Measurements from ENCODE around the gene NDFIP2. TPM values are rescaled to one million over a fixed set of nuclear protein-coding genes. Genes with fewer than 3 reads are reported as not detected.

The NDFIP2 gene
- total RNA-seq, 1 donor from 2014 or later: 26.9 TPM

- DNase-seq (ENCODE audit: low spot score): no peak
- intact Hi-C loops (cut with DNase I): loop anchor here (5.0 kb wide), 1 partner anchor 36 kb away; no protein-coding TSS in a partner anchor
Measured at GRCh38 chr13:79528356-79528755, 47.4 kb downstream of the NDFIP2 start.

- no peak for DNase-seq (ENCODE audit: low spot score)
- intact Hi-C loops (cut with DNase I): loop anchor here (5.0 kb wide), 1 partner anchor 36 kb away; no protein-coding TSS in a partner anchor
Measured at GRCh38 chr13:79528759-79529191, 47.8 kb downstream of the NDFIP2 start.

- no peak for DNase-seq (ENCODE audit: low spot score)
- intact Hi-C loops (cut with DNase I): loop anchor here (5.0 kb wide), 1 partner anchor 38 kb away; no protein-coding TSS in a partner anchor
Measured at GRCh38 chr13:79529817-79530216, 48.9 kb downstream of the NDFIP2 start.

- intact Hi-C loops (cut with DNase I): no loop called here
- DNase-seq (ENCODE audit: low spot score): no peak
Measured at GRCh38 chr13:79530270-79530669, 49.3 kb downstream of the NDFIP2 start.

- DNase-seq (ENCODE audit: low spot score): no peak
- intact Hi-C loops (cut with DNase I): no loop called here
Measured at GRCh38 chr13:79531542-79532254, 50.7 kb downstream of the NDFIP2 start.

DNA sequence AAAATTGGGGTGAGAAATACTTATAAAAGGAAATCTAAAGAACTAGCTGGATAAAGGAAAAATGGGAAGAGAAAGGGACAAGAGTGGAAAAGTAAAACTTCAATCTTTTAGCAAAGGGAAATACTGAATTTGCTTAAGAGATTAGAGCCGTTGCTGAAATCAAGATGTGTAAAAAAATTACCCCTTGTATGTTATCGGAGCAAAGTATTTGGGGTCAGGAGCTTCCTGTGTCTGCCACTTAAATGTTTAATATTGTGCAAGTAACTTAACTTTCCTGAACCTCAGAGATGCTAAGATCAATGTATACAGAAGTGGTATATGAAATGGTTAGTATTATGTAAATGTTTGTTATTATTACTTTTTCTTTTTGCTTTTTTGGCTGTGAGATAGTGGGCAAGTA lies 51.6 kb downstream of the NDFIP2 start:
- intact Hi-C loops (cut with DNase I): no loop called here
- DNase-seq (ENCODE audit: low spot score): no peak

DNA sequence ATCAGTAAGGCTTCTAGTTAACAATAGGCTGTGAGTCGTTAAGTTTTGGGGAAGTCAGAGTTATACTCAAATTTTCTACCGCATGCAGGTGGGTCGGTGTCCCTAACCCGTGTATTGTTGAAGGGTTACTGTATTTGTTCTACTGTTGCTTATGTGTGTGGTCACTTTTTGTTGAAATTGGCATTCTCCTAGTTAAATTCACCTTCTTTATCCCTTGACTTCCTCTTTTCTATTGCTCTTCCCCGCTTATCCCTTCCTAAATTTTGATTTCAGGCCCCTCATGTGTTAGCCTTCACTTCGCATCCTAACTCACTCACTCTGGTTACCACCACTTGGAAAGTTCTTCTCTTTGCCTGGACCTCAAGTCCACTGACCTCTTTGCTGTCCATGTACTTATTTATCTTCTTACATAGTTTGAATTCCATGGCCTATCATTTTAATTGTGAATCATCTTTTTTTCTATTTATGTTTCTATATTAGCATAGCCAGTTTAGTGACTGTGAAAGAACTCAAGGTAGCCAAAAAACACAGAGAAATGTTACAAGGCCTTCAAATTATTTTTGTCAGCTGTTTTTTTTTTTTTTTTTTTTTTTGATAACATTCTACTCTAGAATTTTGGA lies 52.9 kb downstream of the NDFIP2 start:
- no peak for DNase-seq (ENCODE audit: low spot score)
- intact Hi-C loops (cut with DNase I): no loop called here

GRCh38 chr13:79534596-79534995 lies 53.6 kb downstream of the NDFIP2 start:
- DNase-seq (ENCODE audit: low spot score): no peak
- intact Hi-C loops (cut with DNase I): no loop called here

- intact Hi-C loops (cut with DNase I): no loop called here
- DNase-seq (ENCODE audit: low spot score): no peak
Measured at GRCh38 chr13:79538757-79539156, 57.8 kb downstream of the NDFIP2 start.

GRCh38 chr13:79540504-79540903 lies 59.5 kb downstream of the NDFIP2 start:
- intact Hi-C loops (cut with DNase I): no loop called here
- no peak for DNase-seq (ENCODE audit: low spot score)

GRCh38 chr13:79541426-79542049 lies 60.6 kb downstream of the NDFIP2 start:
- intact Hi-C loops (cut with DNase I): loop anchor here (2.0 kb wide), 1 partner anchor 119 kb away; no protein-coding TSS in a partner anchor

DNA sequence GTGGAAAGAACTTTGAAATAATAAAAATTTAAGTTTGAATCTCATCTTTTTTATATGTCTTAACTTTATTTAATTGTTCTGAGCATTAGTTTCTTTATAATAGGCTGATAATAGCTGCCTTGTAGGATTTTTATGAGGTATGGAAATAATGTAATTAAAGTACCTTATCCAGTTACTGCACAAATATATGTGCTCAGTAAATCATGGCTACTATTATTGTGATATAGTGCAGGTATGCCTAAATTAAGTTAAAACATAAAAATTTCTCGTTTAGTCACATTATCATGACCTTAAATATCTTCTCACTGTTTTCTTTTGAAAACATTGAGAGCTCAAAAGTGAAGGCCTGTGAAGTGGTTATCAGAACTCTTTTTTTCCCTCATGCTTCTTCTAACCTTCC lies 62.9 kb downstream of the NDFIP2 start:
- DNase-seq (ENCODE audit: low spot score): no peak
- intact Hi-C loops (cut with DNase I): loop anchor here (2.0 kb wide), 1 partner anchor 121 kb away; no protein-coding TSS in a partner anchor

More at GRCh38 chr13:79541426-79542049, 60.6 kb downstream of the NDFIP2 start:
- DNase-seq (ENCODE audit: low spot score): no peak

DNA sequence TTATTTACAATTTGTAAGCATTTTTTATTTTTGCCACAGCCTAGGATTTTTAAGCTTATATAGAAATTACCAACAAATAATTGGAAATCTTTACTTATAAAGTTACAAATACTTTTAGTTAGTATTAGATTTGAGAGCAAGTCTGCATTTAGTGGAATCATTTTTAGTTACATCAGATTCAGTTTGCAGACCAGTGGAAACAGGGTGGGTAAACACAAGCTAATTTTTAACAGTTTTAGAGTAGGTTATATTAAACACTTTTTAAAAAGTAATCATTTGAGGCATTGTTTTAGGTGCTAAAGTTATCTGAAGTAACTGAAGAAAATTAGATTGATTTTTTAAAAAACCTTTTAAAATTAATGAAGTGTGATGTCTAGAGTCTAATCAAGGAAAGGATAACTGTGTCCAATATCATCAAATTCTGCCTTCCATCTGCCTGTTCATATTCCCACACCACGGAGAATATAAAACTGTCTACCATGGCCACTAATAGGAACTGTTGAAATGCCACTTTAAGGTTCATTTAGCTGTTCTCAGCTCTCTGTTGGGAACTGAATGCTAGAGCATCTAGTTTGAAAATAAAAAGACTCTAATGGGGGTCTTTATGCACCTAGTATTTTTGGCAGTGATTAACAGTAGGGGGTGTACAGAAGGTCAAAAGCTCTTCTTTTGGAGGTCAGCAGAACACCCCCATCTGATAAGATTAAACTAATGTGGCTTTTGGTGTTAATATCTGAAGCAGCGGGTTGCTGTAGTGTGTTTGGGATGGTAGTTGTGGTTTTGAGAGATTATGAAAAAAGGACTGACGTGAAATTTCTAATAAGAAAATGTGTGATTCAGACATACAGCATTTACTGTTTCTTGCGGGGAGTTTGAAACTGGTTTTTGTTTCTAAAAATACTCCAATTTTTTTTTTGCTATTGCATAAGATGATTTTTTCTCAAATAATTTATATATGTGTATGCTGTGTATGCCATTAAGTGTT lies 66.5 kb downstream of the NDFIP2 start:
- intact Hi-C loops (cut with DNase I): no loop called here
- DNase-seq (ENCODE audit: low spot score): no peak

DNA sequence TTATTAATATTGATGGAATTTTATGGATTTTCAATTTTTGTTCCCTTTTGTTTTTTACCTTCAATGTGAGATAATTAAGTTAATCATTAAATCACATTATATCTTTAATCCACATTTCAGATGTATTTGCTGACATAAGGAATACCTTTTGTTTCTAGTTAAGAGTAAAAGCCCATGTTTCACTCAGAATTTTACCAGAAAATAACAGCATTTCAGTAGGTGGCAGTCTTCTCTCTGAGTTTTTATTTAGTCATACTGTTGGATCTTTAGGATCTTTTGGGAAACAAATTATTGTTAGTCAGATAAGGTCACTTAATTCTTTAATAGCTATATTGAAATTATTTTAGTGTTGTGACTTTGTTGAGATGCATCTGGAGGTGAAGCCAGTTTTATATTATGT lies 67.9 kb downstream of the NDFIP2 start:
- DNase-seq (ENCODE audit: low spot score): no peak
- intact Hi-C loops (cut with DNase I): no loop called here

DNA sequence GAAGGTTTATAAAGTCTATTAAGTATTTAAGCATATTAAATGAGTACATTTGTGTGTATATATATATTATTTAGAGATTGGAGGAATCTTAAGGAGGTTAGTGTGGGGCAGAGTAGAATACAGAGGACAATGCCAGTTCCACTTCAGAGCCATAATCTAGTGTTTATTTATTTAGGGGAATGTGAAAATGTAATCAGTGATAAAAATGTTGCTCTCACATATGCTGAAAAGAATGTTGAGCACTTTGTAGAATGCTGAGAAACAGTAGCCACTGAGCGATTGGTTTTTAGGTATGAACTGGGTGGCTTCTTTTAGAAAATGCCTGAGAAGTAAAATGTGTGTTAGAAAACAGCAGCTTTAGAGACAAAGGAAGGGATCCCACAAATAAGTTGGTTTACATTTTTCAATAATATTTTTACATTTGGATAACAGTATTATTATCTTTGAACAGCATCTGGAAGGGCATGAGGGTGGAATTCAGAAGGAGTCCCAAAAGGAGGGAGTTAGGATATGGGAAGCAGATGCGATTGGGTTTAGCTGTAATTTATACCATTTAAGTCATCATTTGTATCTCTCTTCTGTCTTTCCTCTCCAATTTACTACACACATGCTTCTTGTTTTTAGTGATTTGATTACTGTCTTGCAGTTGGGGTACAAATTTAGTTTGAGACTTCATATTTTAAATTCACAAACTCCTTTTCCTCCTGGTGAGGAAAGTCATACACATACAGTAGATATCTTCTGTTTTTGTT lies 68.6 kb downstream of the NDFIP2 start:
- DNase-seq (ENCODE audit: low spot score): no peak
- intact Hi-C loops (cut with DNase I): loop anchor here (10.0 kb wide), 1 partner anchor 115 kb away; no protein-coding TSS in a partner anchor

DNA sequence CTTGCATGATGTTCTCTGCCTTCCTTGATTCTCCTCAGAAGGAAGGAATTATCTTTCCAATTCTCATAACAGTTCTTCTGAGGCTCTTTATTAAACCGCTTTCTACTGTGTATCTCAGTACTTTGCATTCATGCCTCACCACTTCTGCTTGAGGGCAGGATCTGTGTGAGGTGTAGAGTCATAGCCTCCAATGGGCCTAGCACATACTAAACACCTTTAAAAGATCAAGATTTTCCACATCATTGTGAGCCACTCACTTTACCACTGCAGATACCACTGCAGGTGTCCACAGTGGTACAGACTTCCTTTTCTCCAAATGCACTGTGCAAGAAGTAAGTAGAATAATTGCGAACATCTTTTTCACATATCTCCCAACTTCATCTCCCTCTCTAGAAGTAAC lies 76.7 kb downstream of the NDFIP2 start:
- intact Hi-C loops (cut with DNase I): loop anchor here (10.0 kb wide), 1 partner anchor 107 kb away; no protein-coding TSS in a partner anchor
- DNase-seq (ENCODE audit: low spot score): no peak

DNA sequence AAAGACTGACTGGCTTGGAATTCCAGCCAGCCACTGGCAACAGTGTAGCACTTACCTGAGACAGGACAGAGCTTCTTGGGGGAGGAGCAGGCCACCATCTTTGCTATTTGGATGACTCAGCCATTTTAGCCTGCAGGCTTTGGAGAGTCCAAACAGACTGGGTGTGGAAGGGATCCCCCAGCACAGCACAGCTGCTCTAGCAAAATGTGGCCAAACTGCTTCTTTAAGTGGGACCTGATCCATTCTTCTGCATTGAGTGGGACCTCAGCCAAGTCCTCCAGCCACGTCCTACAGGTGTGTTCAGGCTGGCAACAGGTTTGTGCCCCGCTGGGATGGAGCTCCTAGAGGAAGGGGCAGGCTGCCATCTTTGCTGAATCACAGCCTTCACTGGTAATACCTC lies 80.0 kb downstream of the NDFIP2 start:
- no peak for DNase-seq (ENCODE audit: low spot score)
- intact Hi-C loops (cut with DNase I): no loop called here

DNA sequence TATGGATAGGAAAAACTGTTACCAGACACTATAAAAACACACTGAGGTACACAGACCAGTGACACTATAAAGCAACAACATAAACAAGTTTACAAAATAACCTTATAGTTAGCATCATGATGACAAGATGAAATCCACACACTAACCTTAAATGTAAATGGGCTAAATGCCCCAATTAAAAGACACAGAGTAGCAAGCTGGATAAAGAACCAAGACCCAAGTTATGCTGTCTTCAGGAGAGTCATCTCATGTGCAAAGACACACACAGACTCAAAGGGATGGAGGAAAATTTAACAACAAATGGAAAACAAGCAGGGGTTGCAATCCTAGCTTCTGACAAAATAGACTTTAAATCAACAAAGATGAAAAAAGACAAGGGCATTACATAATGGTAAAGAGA lies 81.6 kb downstream of the NDFIP2 start:
- intact Hi-C loops (cut with DNase I): no loop called here
- no peak for DNase-seq (ENCODE audit: low spot score)

GRCh38 chr13:79566118-79566517 lies 85.2 kb downstream of the NDFIP2 start:
- intact Hi-C loops (cut with DNase I): no loop called here
- DNase-seq (ENCODE audit: low spot score): no peak

Data from cardiac septum (tissue), 1 donor.